NCI-H2081 (cell line): ENCODE data around the gene GCSH.
A peak's percentile ranks its signal among the peaks of the same experiment; 100 is the strongest.

Experiments used
- DNase-seq, 2 experiments: peaks; one replicate each; lab custom pipeline; 2025; lab: John Stamatoyannopoulos, UW

GCSH gene

GRCh38 chr16:81101702-81102101, 5.5 kb upstream of the GCSH start:
- no peak for DNase-seq

- no peak for DNase-seq
Measured at GRCh38 chr16:81099958-81100357, 3.8 kb upstream of the GCSH start.

GRCh38 chr16:81097230-81097629, 1.0 kb upstream of the GCSH start:
- DNase-seq: no peak

- no peak for DNase-seq
Measured at GRCh38 chr16:81096715-81097208, 567 bp upstream of the GCSH start.

GRCh38 chr16:81095653-81095952, 592 bp downstream of the GCSH start:
- no peak for DNase-seq

GRCh38 chr16:81094771-81095251, 1.4 kb downstream of the GCSH start:
- no peak for DNase-seq

- no peak for DNase-seq
Measured at GRCh38 chr16:81088836-81089235, 7.4 kb downstream of the GCSH start.

GRCh38 chr16:81081014-81081413, 15.2 kb downstream of the GCSH start:
- DNase-seq: no peak

- DNase-seq: no peak
Measured at GRCh38 chr16:81080233-81080632, 16.0 kb downstream of the GCSH start.

- peak; percentile 88 to 92 for DNase-seq
Measured at GRCh38 chr16:81077076-81077940, 18.9 kb downstream of the GCSH start, which contains the start of gene C16orf46. C16orf46 (minus strand) TSS chr16:81077238; CDS start chr16:81063955, 13,283 bp downstream.

GRCh38 chr16:81076566-81077075, 19.6 kb downstream of the GCSH start:
- peak; percentile 76 to 77 for DNase-seq

GRCh38 chr16:81073560-81074330, 22.4 kb downstream of the GCSH start:
- no peak for DNase-seq

- DNase-seq: no peak
Measured at GRCh38 chr16:81071805-81072204, 24.4 kb downstream of the GCSH start.

GRCh38 chr16:81070979-81071378, 25.2 kb downstream of the GCSH start:
- no peak for DNase-seq

GRCh38 chr16:81069063-81069462, 27.1 kb downstream of the GCSH start:
- DNase-seq: no peak

- no peak for DNase-seq
Measured at GRCh38 chr16:81067166-81067565, 29.0 kb downstream of the GCSH start.

GRCh38 chr16:81066681-81067080, 29.5 kb downstream of the GCSH start:
- DNase-seq: no peak

GRCh38 chr16:81061871-81062608, 34.2 kb downstream of the GCSH start:
- DNase-seq: no peak

- DNase-seq: no peak
Measured at GRCh38 chr16:81061307-81061640, 34.9 kb downstream of the GCSH start.

GRCh38 chr16:81060576-81061306, 35.5 kb downstream of the GCSH start:
- DNase-seq: no peak

GRCh38 chr16:81053761-81054160, 42.4 kb downstream of the GCSH start:
- DNase-seq: no peak
